SK-N-SH (cell line): ENCODE data around the gene STEAP3.

Source experiments
- FOXM1 ChIP-seq: IDR thresholded peaks from 2 replicates; pipeline ENCODE4 v1.4.0; 2012; ENCODE audit warnings: low read depth, mild to moderate bottlenecking
- GATA2 ChIP-seq: sonication (generic); formaldehyde crosslinking; IDR thresholded peaks from 2 replicates; pipeline ENCODE4 v1.5.0; 2020; ENCODE audit warnings: mild to moderate bottlenecking, missing genetic modification reagents
- MEF2A ChIP-seq: IDR thresholded peaks from 2 replicates; pipeline ENCODE4 v1.4.0; 2012; ENCODE audit warnings: low read depth, borderline replicate concordance
- MXI1 ChIP-seq: IDR thresholded peaks from 2 replicates; pipeline ENCODE4 v1.6.1; 2012; ENCODE audit warnings: mild to moderate bottlenecking, low read depth, low read length, improper control_type of control experiment
- NFIC ChIP-seq: IDR thresholded peaks from 2 replicates; pipeline ENCODE4 v1.4.0; 2012; ENCODE audit warnings: borderline replicate concordance
- NRF1 ChIP-seq: IDR thresholded peaks from 2 replicates; pipeline ENCODE4 v1.6.1; 2012; ENCODE audit warnings: low read depth, mild to moderate bottlenecking, low read length
- POLR2AphosphoS5 ChIP-seq: IDR thresholded peaks from 2 replicates; pipeline ENCODE4 v1.6.1; 2012; ENCODE audit warnings: low read depth, low read length
- RAD21 ChIP-seq: IDR thresholded peaks from 2 replicates; pipeline ENCODE4 v1.6.1; 2012; ENCODE audit warnings: mild to moderate bottlenecking, low read length
- TCF12 ChIP-seq: IDR thresholded peaks from 2 replicates; pipeline ENCODE4 v1.4.0; 2012
- TF ChIP-seq, protein P1 (sequence below): fragments of 200-600 bp; sonication (generic); IDR thresholded peaks from 2 replicates; pipeline ENCODE4 v1.6.1; 2017; ENCODE audit warnings: antibody characterized with exemption, mild to moderate bottlenecking, moderate library complexity
- TF ChIP-seq, protein P2 (sequence below): IDR thresholded peaks from 2 replicates; pipeline ENCODE4 v1.6.1; 2012; ENCODE audit warnings: mild to moderate bottlenecking, low read depth, low read length, moderate library complexity

DNA sequence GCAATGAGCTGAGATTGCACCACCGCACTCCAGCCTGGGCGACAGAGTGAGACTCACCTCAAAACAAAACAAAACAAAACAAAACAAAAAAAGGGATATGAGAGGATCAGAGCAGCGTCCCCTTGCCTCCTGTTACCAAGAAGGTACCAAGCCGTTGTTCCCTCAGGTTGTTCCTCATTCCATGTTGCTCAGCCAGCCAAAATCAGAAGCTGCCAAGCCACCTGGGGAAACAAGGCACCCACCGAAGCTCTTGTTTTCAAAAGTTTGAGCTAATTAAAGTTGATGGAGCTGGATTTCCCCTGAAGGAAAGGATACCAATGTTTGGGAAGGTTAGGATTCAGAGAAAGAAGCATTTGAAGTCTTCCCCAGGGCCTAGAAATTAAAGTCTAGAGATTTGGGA lies 21.8 kb upstream of the STEAP3 start:
- TF ChIP-seq RAD21 (no peak), NFIC (no peak), MEF2A (no peak), FOXM1 (no peak), GATA2 (no peak), TCF12 (no peak), POLR2AphosphoS5 (no peak), MXI1 (no peak), NRF1 (no peak)
- TF ChIP-seq, protein P1, sequence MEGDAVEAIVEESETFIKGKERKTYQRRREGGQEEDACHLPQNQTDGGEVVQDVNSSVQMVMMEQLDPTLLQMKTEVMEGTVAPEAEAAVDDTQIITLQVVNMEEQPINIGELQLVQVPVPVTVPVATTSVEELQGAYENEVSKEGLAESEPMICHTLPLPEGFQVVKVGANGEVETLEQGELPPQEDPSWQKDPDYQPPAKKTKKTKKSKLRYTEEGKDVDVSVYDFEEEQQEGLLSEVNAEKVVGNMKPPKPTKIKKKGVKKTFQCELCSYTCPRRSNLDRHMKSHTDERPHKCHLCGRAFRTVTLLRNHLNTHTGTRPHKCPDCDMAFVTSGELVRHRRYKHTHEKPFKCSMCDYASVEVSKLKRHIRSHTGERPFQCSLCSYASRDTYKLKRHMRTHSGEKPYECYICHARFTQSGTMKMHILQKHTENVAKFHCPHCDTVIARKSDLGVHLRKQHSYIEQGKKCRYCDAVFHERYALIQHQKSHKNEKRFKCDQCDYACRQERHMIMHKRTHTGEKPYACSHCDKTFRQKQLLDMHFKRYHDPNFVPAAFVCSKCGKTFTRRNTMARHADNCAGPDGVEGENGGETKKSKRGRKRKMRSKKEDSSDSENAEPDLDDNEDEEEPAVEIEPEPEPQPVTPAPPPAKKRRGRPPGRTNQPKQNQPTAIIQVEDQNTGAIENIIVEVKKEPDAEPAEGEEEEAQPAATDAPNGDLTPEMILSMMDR: no peak
- TF ChIP-seq, protein P2, sequence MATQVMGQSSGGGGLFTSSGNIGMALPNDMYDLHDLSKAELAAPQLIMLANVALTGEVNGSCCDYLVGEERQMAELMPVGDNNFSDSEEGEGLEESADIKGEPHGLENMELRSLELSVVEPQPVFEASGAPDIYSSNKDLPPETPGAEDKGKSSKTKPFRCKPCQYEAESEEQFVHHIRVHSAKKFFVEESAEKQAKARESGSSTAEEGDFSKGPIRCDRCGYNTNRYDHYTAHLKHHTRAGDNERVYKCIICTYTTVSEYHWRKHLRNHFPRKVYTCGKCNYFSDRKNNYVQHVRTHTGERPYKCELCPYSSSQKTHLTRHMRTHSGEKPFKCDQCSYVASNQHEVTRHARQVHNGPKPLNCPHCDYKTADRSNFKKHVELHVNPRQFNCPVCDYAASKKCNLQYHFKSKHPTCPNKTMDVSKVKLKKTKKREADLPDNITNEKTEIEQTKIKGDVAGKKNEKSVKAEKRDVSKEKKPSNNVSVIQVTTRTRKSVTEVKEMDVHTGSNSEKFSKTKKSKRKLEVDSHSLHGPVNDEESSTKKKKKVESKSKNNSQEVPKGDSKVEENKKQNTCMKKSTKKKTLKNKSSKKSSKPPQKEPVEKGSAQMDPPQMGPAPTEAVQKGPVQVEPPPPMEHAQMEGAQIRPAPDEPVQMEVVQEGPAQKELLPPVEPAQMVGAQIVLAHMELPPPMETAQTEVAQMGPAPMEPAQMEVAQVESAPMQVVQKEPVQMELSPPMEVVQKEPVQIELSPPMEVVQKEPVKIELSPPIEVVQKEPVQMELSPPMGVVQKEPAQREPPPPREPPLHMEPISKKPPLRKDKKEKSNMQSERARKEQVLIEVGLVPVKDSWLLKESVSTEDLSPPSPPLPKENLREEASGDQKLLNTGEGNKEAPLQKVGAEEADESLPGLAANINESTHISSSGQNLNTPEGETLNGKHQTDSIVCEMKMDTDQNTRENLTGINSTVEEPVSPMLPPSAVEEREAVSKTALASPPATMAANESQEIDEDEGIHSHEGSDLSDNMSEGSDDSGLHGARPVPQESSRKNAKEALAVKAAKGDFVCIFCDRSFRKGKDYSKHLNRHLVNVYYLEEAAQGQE: no peak
